Activated naive CD8-positive, alpha-beta T cell treated with anti-CD3 and anti-CD28 coated beads, Interleukin-2, amount 50 U/mL, for 16 hours (primary cell): ENCODE measurements around the gene CHFR.
"Not testable (repeated sequence)": the region's sequence is repeated elsewhere in the genome, so short reads cannot be mapped to it uniquely, and the experiment has no call there.

Experiments used
- DNase-seq: peaks from one replicate; pipeline ENCODE4 v3.0.0-alpha.2; 2020; ENCODE audit warnings: low read depth, low spot score

Gene CHFR

DNA sequence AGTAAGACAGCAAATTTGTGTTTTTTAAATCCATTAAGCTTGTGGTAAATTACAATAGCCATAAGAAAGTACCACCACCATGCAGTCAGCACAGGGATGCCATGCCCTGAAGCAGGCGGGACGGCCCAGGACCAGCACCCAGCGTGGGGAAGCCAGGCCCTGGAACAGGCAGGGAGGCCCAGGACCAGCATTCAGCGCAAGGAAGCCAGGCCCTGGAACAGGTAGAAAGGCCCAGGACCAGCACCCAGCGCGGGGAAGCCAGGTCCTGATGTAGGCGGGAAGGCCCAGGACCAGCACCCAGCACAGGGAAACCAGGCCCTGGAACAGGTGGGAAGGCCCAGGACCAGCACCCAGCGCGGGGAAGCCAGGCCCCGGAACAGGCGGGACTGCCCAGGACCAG, 13.2 kb downstream of the CHFR start:
- no peak for DNase-seq

DNA sequence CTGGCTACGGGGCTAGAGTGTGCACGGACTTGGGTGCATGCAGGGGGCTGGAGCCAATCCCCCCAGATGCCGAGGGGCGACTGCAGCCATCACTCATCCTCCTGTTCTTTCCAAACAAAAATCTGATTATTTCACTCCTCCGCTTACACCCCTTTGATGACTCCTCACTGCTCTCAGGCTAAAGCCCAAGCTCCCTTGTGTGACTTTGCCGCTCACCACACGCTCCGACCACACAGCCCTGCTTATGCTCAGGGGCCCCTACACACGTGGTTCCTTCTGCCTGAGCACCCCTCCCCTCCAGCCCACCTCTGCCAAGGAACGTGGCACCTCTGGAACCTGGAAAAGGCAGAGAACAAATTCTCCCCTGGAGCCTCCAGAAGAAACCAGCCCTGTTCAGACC, 13.7 kb downstream of the CHFR start:
- no peak for DNase-seq

DNA sequence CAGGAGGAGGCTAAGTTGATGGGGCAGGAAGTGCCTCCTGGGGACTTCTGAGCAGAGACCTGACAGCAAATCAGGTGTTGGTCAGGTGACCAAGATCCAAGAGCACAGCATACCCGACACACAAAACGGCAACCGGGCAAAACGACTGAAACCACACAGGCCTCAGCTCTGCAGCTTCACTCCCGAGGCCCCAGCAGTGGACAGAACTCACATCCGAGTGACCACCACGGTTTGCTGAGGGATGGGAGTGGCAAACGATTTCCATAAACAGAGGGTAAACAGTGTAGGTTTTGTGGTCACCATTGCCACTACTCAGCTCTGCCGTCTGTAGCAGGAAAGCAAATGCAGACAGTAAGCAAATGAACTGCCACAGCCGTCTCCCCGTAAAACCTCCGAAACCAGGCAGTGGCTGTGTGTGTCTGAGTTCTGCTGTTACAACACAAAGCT, 14.4 kb downstream of the CHFR start:
- DNase-seq, result no peak

DNA sequence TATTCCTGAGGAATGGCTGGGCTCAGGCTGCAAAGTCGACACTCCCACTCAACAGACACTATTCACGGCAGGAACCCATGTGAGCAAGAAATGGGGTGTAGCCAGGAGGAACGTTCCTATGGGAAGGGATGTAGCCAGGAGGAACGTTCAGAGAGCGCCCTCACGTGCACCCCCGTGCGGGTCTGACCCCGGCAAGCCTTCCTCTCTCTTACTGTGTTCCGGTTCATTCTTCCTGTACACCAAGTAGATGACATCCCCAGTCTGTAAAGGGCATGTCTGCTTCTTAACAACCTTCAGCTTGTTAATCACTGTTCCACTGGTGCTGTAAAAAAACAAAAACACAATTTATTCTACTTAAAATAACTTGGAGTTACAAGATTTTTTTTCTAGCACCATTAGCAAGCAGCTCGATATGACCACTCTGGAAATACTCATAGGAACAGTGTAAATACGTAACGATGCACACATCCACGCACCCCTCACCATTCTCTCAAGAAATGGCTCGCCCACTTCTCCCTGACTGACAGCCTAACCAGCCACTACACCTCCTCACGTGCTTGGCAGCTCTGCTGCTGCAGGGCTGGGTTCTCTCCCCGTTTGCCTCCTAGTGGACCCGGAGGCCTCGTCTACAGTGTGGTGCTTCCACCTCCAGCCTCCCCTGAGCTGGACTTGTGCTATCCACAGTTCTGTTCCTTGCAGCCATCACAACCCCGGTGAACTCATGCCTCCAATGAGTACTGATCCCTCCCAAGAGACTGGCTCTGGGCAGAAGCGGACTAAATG, 15.1 kb downstream of the CHFR start:
- DNase-seq, result no peak

DNA sequence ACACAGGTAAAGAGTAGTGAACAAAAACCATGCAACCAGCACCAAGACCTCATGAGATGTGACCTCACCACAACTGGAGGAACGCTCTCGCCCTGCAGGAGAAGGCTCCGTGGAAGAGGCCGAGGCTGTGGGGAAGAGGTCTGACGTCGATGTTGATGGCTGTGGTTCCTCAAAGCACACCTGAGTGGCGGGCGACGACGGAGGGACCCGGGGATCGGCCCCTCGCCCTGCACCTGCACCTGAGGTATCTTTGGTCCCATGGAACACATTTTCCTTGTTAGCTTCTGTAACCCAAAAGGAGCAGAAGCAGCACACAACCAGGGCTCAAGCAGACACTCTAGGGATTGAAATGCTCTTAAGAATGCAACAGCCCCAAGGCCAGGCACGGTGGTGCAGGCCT, 17.9 kb downstream of the CHFR start:
- DNase-seq, result no peak

DNA sequence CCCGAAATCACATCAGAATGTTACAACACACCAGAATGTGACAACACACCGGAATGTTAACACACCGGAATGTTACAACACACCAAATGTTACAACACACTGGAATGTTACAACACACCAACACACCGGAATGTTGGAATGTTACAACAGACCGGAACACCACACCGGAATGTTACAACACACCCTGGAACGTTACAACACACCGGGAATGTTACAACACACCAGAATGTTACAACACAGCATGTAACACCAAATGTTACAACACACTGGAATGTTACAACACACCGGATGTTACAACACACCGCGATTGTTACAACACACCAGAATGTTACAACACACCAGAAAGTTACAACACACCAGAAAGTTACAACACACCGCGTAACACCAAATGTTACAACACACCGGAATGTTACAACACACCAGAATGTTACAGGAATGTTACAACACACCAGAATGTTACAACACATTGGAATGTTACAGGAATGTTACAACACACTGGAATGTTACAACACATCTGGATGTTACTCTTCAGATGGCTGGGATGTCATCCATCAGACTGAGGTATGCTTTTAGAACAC, 21.1 kb downstream of the CHFR start:
- DNase-seq, result no peak

DNA sequence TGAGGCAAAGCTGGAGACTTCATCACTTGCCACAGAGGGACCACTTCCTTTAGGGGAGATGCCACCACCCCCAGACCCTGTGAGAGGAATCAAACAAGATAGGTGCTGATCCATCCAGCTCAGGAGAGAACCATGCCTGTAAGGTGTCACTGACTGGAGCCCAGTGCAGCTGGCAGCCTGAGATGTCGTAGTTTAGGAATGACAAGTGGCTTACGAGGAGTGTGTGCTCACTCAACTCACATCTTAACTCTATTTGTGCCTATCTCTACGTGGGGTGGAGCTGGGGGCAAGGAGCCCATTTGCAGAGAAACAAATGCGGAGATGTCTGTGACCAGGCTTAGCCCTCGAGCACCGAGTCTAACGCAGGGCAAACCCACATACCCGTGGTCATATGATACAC, 25.8 kb downstream of the CHFR start:
- DNase-seq, result no peak

DNA sequence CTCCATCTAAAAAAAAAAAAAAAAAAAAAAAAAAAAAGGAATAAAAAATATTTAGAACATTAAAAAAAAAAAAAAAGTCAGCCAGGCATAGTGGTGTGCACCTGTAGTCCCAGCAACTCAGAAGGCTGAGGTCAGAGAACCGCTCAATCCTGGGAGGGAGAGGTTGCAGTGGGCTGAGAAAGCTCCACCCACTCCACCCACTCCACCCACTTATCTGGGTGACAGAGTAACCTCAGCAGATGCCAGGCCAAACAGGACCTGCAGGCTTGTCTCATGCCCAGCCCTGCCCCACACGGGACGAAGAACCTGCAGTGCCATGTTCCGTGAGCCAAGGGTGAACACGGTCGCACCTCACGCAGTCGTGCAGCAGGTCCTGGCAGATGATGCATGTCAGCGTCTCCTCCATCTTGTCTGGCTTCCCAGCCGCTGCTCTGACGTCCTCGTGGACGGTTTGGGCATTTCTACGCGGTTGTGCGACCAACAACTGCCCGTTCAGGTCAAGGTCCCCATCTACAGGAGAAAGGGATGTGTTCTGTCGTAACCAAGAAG, 28.6 kb downstream of the CHFR start:
- DNase-seq, result no peak

DNA sequence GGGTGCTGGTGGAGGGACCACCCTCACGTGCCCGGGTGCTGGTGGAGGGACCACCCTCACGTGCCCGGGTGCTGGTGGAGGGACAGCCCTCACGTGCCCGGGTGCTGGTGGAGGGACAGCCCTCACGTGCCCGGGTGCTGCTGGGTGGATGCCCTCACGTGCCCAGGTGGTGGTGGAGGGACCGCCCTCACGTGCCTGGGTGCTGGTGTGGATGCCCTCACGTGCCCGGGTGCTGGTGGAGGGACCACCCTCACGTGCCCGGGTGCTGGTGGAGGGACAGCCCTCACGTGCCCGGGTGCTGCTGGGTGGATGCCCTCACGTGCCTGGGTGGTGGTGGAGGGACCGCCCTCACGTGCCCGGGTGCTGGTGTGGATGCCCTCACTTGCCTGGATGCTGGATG, 30.4 kb downstream of the CHFR start:
- not testable (repeated sequence) for DNase-seq

DNA sequence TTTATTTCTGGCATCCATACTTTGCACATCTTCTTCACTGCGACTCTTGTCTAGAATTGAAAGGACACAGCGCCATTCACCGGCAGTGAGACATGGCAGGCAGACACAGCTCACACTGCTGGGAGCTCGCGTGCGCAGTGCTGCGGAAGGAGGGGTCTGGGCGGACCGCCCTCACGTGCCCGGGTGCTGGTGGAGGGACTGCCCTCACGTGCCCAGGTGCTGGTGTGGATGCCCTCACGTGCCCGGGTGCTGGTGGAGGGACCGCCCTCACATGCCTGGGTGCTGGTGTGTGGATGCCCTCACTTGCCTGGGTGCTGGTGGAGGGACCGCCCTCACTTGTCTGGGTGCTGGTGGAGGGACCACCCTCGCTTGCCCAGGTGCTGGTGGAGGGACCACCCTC, 30.8 kb downstream of the CHFR start:
- DNase-seq, result no peak

DNA sequence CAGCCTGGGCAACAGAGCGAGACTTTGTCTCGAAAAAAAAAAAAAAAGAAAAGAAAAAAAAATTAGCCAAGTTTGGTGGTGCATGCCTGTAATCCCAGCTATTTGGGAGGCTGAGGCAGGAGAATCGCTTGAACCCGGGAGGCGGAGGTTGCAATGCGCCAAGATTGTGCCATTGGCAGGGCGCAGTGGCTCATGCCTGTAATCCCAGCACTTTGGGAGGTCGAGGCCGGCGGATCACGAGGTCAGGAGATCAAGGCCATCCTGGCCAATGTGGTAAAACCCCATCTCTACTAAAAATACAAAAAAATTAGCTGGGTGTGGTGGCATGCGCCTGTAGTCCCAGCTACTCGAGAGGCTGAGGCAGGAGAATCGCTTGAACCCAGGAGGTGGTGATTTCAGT, 32.2 kb downstream of the CHFR start:
- DNase-seq, result not testable (repeated sequence)

DNA sequence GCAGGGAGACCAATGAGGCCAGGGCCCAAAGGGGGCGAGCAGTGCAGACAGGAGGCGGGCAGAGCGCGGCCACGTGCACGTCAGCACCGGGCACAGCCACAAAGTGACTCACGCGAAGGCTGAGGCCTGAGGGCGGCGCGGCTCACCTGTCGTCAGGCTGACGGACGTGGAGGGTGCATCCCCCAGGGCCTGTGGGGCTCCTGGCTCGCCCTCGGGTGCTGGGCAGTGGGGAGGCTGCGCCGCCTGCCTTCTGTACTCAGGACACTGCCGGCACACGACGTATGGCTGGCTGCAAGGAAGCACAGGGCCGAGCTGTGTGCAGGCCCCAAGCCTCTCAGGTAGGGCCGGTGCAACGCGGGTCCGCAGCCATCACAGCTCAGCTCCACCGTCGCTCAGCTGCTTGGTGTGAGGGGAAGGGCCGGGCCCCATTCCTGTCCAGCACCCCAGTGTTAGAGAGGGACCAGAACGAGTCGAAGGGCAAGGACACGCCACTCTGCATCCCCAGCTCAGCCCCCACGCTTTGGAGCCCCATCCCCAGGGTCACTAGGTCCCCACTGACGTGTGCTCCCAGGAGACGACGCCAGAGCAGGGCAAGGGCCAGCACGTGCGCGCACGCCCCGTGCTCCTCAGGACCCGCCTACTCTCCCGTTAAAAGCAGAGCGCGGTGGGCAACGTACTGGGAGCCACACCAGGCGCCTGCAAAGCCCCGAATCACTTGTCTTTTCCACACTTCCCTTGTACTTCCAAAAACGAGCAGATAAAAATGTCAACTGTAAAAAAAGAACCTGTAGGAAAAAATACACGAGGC, 33.9 kb downstream of the CHFR start:
- no peak for DNase-seq

DNA sequence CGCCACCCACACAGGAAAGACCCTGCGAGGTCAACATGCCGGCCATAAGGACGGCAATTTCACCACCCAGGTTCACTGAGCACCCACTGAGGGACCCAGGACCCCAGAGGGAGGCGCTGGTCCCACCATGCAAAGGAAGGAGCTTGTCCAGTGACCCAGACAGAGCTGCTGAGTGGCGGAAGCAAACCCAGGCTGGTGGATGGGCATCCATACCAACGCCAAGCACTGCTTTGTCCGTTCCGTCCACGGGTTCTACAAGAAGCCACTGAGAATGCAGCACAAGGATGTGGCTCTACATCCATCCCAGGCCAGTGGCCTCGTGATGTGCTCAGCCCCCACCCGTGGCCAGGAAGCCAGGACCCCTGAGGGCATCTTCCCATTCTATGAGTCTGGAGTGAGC, 34.9 kb downstream of the CHFR start:
- DNase-seq, result no peak

DNA sequence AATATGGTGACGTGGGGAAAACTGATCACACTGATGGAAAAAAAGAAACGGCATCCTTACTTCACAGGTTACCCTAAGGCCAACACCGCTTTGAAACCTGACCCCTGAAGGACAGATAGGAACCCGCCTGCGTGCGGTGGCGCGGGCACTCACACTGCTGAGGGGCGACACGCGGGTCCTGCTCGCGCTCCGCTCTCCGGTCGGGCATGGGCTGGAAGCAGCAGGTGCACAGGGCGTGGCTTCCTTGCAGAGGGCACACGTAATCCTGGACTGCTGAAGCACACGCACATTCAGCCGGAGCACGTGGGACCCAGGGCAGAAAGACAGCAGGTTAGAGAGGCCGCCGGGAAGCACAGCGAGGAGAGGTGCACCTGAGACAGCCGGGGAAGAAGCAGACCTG, 35.9 kb downstream of the CHFR start:
- DNase-seq, result no peak

DNA sequence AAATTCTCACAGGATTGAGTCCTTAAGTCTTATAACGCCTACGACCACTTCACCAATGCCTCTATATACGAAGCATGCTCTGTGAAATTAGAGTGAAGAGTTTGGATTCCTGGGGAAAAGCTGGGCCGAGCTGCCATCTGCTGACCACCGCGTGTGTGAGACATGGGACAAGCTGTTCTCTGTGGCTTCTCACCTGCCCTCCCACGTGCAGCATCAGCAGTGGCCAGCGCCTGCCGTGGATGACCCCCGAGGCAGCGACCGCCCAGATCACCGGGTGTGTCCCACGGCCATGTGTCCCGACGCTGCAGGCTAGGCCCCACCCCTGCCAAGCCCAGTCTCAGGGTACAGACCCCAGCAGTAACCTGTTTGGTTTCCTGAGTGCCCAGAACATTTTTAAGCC, 37.1 kb downstream of the CHFR start:
- DNase-seq, result no peak

DNA sequence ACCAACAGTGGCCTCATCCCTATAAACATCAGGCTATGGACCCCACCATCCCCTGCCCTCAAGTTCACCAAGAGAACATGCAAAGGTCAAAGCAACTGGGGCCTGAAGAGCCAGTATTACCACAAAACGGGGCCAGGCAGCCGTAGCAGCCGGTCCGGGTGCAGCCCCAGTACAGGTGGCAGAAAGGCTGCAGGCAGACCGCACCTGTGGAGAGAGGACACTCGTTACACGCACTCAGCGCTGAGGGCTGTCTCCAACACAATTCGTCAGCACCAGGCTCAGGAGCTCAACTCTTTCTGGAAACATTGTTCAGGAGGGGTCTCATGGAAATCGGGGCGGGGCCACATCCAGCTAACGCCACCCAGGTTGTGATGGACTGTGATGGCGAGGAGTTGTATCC, 38.9 kb downstream of the CHFR start:
- DNase-seq, result no peak

DNA sequence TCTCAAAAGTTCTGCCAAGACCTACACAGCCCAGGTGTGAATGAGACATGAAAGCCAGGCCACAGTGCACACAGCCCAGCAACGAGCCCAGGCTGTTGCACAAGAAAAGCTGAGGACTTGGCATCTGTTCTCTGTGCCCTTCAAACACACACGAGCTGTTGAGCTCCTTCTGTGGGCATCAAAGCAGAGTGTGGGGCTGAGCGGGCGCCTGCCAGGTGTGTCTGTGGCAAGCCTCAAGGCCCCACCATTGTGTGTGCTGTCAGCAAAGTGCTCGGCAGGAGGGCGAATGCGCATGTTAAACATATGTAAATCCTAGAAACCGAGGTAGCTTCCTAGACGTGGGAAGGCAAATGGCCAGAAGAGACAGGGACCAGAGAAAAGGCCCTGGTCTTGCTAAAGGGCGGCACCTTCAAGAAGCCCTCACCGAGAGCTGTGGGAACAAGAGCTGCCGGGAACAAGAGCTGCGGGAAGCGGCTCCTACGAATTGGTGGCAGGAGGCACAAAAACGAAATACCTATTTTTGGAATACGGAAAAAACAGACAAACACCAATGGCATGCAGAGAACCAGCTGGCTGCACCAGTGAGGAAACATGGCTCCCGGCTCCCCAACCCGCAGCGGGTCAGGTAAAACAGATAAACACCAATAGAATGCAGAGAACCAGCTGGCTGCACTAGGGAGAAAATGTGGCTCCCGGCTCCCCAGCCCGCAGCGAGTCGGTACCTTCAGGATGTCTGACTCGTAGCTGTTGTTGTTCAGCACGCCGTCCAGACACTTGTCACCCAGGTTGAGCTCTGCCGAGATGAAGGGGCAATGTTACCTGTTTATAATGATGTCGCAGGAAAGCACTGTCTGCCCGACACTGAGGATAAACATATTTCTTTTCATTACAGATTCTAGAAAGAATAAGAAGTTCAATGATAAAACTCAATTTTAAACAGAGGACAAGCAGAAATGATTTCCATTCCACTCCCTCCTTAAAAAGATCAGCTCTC, 39.7 kb downstream of the CHFR start:
- no peak for DNase-seq

DNA sequence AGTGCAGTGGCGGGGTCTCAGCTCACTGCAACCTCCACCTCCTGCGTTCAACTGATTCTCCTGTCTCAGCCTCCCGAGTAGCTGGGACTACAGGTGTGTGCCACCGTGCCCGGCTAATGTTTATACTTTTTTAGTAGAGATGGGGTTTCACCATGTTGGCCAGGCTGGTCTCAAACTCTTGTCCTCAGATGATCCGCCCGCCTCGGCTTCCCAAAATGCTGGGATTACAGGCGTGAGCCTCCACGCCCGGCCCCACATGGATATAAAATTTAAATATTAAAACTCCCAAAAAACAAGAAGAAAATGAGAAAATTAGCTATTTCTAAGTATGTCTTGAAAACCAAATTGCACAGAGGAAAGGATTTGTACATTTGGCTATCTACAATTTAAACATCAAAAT, 42.7 kb downstream of the CHFR start:
- DNase-seq, result not testable (repeated sequence)

DNA sequence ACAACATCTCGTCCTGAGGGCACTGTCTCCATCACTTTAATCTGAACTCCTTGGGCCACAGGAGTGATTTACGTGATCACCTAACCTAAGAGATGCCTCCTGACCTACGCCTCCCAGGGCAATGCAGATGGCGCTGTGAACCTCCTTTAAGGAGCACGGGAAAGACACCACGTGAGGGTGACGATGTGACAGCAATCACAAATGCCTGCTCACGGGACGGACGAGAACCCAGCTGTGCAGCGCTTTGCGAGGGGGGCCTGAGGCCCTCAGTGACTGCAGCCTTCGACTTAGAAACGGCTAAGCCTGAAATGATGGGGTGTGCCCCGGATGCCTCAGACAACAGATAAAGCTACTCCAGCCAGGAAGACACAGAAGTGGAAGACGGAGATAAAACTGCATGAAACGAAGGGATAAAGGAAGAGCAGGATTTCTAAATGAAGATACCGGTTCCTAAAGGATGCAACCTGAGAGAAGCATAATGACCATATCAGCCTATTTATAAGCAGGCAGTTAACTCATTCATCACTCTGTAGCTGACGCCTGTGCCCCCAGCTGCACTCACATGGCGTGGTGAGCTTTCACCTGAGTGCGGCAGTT, 44.9 kb downstream of the CHFR start:
- no peak for DNase-seq

DNA sequence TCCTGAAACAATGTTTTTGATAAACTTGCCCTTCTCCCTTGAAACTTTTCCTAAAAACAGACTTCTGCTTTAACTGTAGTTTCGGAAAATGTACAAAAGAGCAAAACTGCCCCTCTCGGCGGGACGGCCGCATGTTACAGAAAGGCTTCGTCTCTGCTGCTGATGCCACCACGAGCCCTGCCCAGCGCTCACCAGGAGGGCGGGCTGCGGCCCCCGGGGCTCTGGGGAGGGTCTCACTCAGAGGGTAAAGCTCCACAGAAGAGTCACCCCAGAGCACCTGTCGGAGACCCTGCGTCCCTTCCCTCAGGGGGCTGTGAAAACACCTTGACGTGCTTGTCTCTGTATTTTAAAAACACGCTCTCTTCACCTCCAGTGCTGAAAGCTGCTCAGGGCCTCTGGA, 46.3 kb downstream of the CHFR start:
- no peak for DNase-seq

DNA sequence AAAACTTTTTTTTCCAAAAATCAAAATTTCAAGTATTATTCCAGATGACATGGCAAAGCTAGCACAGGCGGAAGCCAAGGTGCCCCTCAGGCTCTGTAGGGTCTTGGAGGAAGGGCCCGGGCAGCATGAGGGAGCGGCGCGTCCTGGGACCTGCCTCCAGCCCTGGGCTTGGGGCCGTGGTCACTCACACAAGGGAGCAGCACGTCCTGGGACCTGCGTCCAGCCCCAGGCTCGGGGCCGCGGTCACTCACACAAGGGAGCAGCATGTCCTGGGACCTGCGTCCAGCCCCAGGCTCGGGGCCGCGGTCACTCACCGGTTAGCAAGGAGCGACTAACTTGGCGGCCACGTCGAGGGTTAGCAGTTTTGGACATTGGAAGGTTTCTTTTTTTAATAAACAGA, 46.9 kb downstream of the CHFR start:
- DNase-seq, result no peak
